ENCODE data around the gene GDF11.

DNA sequence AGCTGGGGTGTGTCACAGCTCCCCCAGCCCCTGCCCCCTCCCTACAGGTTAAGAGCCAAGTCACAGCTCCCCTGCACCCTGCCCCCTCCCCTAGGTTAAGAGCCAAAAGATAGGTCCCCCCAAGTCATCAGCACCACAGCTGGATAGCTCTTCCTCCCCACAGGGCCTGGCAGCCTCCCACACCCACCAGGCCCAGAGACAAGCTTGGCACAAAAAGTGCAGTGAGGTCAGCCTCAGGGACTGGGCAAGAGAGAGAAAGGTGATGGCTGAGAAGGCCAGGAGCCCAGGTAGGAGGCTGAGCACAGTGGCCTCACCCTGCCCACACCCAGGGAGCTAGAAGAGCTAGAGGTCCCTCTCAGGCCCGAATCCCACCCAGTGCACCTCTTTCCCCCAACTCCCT is 44.0 kb upstream of the GDF11 start:
- TF ChIP-seq, protein P1, sequence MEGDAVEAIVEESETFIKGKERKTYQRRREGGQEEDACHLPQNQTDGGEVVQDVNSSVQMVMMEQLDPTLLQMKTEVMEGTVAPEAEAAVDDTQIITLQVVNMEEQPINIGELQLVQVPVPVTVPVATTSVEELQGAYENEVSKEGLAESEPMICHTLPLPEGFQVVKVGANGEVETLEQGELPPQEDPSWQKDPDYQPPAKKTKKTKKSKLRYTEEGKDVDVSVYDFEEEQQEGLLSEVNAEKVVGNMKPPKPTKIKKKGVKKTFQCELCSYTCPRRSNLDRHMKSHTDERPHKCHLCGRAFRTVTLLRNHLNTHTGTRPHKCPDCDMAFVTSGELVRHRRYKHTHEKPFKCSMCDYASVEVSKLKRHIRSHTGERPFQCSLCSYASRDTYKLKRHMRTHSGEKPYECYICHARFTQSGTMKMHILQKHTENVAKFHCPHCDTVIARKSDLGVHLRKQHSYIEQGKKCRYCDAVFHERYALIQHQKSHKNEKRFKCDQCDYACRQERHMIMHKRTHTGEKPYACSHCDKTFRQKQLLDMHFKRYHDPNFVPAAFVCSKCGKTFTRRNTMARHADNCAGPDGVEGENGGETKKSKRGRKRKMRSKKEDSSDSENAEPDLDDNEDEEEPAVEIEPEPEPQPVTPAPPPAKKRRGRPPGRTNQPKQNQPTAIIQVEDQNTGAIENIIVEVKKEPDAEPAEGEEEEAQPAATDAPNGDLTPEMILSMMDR (IDR thresholded peaks at IDR 0.05): no peak
- no peak for TF ChIP-seq ESRRA (IDR thresholded peaks at IDR 0.05; ENCODE audit: borderline replicate concordance, low read length)
- TF ChIP-seq ATOH8 (CRISPR knock-in tag; IDR thresholded peaks at IDR 0.05; ENCODE audit: low read depth): no peak
- no peak for TF ChIP-seq POLR2A (IDR thresholded peaks at IDR 0.05; ENCODE audit: low read length)
- TF ChIP-seq RFX5 (IDR thresholded peaks at IDR 0.05): no peak
- no peak for TF ChIP-seq CEBPB (IDR thresholded peaks at IDR 0.05)
- TF ChIP-seq BHLHE40 (IDR thresholded peaks at IDR 0.05; ENCODE audit: low read depth, low read length): no peak
